Fibroblast of lung (primary cell): ENCODE results near the gene NBR1.
"Not testable (repeated sequence)": the region's sequence is repeated elsewhere in the genome, so short reads cannot be mapped to it uniquely, and the experiment has no call there.

Experiments
- EZH2 ChIP-seq: IDR thresholded peaks from 2 replicates; pipeline ENCODE4 v1.5.1; 2012; ENCODE audit warnings: low read length, control low read depth, mild to moderate bottlenecking; ENCODE audit errors: missing control alignments
- TF ChIP-seq, protein P1 (sequence below), 2 donors: IDR thresholded peaks in 1 of 2; conservative IDR thresholded peaks in 1 of 2; 1 replicate in 1 of 2; 2 replicates in 1 of 2; pipeline ENCODE4 v1.5.1; 2011 to 2012; ENCODE audit warnings: low read length in 2 of 2, control low read depth in 1 of 2, inconsistent platforms in 1 of 2, low read depth in 1 of 2, mild to moderate bottlenecking in 1 of 2

DNA sequence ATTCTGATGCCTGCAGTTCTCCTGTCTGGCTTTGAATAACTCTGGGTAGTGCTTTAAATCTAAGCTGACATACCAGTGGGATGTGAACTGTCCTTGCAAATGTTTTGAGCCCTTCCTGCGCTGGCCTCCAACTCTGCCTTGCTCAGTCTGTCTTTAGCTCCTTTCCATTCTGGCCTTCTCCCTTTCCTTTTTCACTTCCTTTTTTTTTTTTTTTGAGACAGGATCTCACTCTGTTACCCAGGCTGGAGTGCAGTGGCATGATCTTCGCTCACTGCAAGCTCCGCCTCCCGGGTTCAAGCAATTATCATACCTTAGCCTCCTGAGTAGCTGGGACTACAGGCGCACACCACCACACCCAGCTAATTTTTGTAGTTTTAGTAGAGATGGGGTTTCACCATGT is 37.6 kb upstream of the NBR1 start:
- TF ChIP-seq, protein P1, sequence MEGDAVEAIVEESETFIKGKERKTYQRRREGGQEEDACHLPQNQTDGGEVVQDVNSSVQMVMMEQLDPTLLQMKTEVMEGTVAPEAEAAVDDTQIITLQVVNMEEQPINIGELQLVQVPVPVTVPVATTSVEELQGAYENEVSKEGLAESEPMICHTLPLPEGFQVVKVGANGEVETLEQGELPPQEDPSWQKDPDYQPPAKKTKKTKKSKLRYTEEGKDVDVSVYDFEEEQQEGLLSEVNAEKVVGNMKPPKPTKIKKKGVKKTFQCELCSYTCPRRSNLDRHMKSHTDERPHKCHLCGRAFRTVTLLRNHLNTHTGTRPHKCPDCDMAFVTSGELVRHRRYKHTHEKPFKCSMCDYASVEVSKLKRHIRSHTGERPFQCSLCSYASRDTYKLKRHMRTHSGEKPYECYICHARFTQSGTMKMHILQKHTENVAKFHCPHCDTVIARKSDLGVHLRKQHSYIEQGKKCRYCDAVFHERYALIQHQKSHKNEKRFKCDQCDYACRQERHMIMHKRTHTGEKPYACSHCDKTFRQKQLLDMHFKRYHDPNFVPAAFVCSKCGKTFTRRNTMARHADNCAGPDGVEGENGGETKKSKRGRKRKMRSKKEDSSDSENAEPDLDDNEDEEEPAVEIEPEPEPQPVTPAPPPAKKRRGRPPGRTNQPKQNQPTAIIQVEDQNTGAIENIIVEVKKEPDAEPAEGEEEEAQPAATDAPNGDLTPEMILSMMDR (conservative IDR thresholded peaks at IDR 0.05 in 1 of 2, IDR thresholded peaks at IDR 0.05 in 1 of 2; ENCODE audit: low read depth in 1 of 2, low read length in 2 of 2): not testable (repeated sequence)
- not testable (repeated sequence) for TF ChIP-seq EZH2
